SH-SY5Y (cell line): Measurements from ENCODE around the gene HAUS1.

Experiments
- GATA2 ChIP-seq: IDR thresholded peaks from 2 replicates; pipeline ENCODE4 v1.6.1; 2011; ENCODE audit warnings: mild to moderate bottlenecking, low read depth, low read length
- GATA3 ChIP-seq: IDR thresholded peaks from 2 replicates; pipeline ENCODE4 v1.6.1; 2011; ENCODE audit warnings: low read depth, mild to moderate bottlenecking, low read length, moderate library complexity

DNA sequence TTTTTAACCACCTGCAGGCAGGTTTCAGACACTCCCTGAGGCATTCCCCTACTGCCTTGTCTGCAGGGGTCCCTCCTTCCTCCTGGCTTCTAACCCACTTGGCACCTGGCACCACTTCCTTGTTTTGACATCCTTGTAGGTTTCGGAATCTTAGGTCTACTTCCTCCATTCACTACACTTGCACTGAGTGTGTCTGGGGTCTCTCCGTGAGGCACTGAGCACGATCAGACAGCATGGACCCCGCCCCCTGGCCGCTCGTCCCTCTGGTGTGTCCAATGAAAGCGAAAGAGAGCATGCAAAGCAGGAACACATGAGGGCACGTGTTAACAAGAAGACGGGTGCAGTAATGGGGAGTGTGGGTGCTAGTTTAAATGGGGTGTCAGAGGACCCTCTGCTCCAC lies 63.8 kb downstream of the HAUS1 start:
- TF ChIP-seq GATA2: no peak
- TF ChIP-seq GATA3: no peak
